Fibroblast of lung (primary cell): ENCODE results near the gene POLG2. TPM values are rescaled to one million over a fixed set of nuclear protein-coding genes. Genes with fewer than 3 reads are reported as not detected.
A peak's percentile ranks its signal among the peaks of the same experiment; 100 is the strongest.

Source experiments
- DNase-seq, 2 donors: peaks; one replicate each; pipeline versions ENCODE4 v3.0.0 to v3.0.0-alpha.2; 2010; ENCODE audit warnings: low read depth in 2 of 2
- H2AFZ ChIP-seq: 2 replicates; pipeline ENCODE4 v1.5.1; 2012; ENCODE audit warnings: low read length, control low read depth, inconsistent platforms
- H3K27ac ChIP-seq: 2 replicates; pipeline ENCODE4 v1.5.1; 2011; ENCODE audit warnings: low read length, control low read depth; ENCODE audit not compliant: insufficient read depth
- H3K27me3 ChIP-seq: 2 replicates; pipeline ENCODE4 v1.5.1; 2011; ENCODE audit warnings: mild to moderate bottlenecking, low read length; ENCODE audit not compliant: control insufficient read depth, insufficient read depth
- H3K36me3 ChIP-seq: 2 replicates; pipeline ENCODE4 v1.5.1; 2011; ENCODE audit warnings: low read length; ENCODE audit not compliant: control insufficient read depth, insufficient read depth
- H3K4me1 ChIP-seq: 2 replicates; pipeline ENCODE4 v1.5.1; 2011; ENCODE audit warnings: low read length; ENCODE audit not compliant: control insufficient read depth, insufficient read depth; ENCODE audit errors: extremely low read depth
- H3K4me2 ChIP-seq: 2 replicates; pipeline ENCODE4 v1.5.1; 2011; ENCODE audit warnings: low read length, control low read depth; ENCODE audit not compliant: insufficient read depth; ENCODE audit errors: extremely low read depth
- H3K4me3 ChIP-seq, 4 experiments: fragments of 200-600 bp in 1 of 4; sonication (generic) in 1 of 4; replicated peaks in 1 of 4; 2 replicates each; pipeline ENCODE4 v1.5.1; 2011 to 2016; ENCODE audit warnings: low read length in 4 of 4, low read depth in 3 of 4, mild to moderate bottlenecking in 3 of 4, control low read depth in 2 of 4, inconsistent platforms in 1 of 4, mixed read lengths in 1 of 4; ENCODE audit not compliant: insufficient read depth in 1 of 4; ENCODE audit errors: control extremely low read depth in 1 of 4
- H3K79me2 ChIP-seq: 2 replicates; pipeline ENCODE4 v1.5.1; 2012; ENCODE audit warnings: mild to moderate bottlenecking, low read length, inconsistent platforms; ENCODE audit not compliant: control insufficient read depth, insufficient read depth
- H3K9ac ChIP-seq: 2 replicates; pipeline ENCODE4 v1.5.1; 2011; ENCODE audit warnings: mild to moderate bottlenecking, low read length, control low read depth; ENCODE audit not compliant: insufficient read depth
- H3K9me3 ChIP-seq: 2 replicates; pipeline ENCODE4 v1.5.1; 2012; ENCODE audit warnings: low read depth, low read length; ENCODE audit not compliant: control insufficient read depth, insufficient read depth
- H4K20me1 ChIP-seq: 2 replicates; pipeline ENCODE4 v1.5.1; 2011; ENCODE audit warnings: low read length; ENCODE audit not compliant: control insufficient read depth, insufficient read depth; ENCODE audit errors: extremely low read depth
- CTCF ChIP-seq, 2 donors: IDR thresholded peaks in 1 of 2; conservative IDR thresholded peaks in 1 of 2; 1 replicate in 1 of 2; 2 replicates in 1 of 2; pipeline ENCODE4 v1.5.1; 2011 to 2012; ENCODE audit warnings: low read length in 2 of 2, control low read depth in 1 of 2, inconsistent platforms in 1 of 2, low read depth in 1 of 2, mild to moderate bottlenecking in 1 of 2
- EZH2 ChIP-seq: IDR thresholded peaks from 2 replicates; pipeline ENCODE4 v1.5.1; 2012; ENCODE audit warnings: low read length, control low read depth, mild to moderate bottlenecking; ENCODE audit errors: missing control alignments
- polyA plus RNA-seq, 2 donors: library from polyadenylated mRNA; depleted of rRNA in 1 of 2; stranded (reverse) in 1 of 2; unstranded in 1 of 2; fragments of >200 nt; gene quantifications; 2 replicates each; pipeline ENCODE4 v1.2.1, GENCODE V29; 2011 to 2012; ENCODE audit warnings: missing spikeins in 1 of 2
- total RNA-seq: library from RNA; depleted of rRNA; stranded (reverse); fragments of >200 nt; gene quantifications from 2 replicates; pipeline ENCODE4 v1.2.1, GENCODE V29; 2014

The POLG2 gene
- total and polyA plus RNA-seq, 2 donors (not counting 1 experiment from before 2014, with no cell fraction given), result 6.9 to 21.3 TPM

DNA sequence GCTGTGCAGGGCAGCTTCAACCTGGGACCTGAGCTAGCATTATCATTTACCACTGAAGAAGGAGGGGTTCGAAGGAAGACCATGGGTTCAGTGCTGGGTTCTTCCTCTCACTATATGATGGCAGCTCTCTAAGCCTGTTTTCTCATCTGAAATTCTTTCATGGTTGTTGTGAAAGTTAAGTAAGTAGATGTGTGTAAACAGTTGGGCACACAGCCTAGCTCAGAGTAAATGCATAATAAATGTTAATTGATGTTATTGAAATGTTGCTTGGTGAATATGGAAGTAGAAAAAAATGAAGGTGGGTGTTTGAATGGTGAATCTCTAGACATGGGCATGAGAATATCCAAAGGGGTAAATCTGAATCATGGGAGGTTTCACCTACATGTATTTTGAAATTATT lies 19.0 kb upstream of the POLG2 start:
- TF ChIP-seq CTCF (conservative IDR thresholded peaks at IDR 0.05 in 1 of 2, IDR thresholded peaks at IDR 0.05 in 1 of 2; ENCODE audit: low read depth in 1 of 2, low read length in 2 of 2) (no peak), EZH2 (no peak)
- H3K9me3 ChIP-seq, result no peaks in the 10 kb centered on the region
- H3K9ac ChIP-seq, result no peak overlapping the region
- no peak overlapping the region for H3K4me2 ChIP-seq
- H3K4me3 ChIP-seq, result no peak overlapping the region
- no peak overlapping the region for H3K27ac ChIP-seq
- no peaks in the 10 kb centered on the region for H3K27me3 ChIP-seq
- H3K4me1 ChIP-seq, result no peaks in the 10 kb centered on the region
- DNase-seq, result no peak
- no peaks in the 10 kb centered on the region for H4K20me1 ChIP-seq
- H3K79me2 ChIP-seq, result no peaks in the 10 kb centered on the region
- peaks cover 6% of the 10 kb centered on the region for H3K36me3 ChIP-seq
- no peak overlapping the region for H2AFZ ChIP-seq

- Histone ChIP-seq H3K27ac (no peak overlapping the region), H3K79me2 (peaks cover 3% of the 10 kb centered on the region), H3K4me3 (no peak overlapping the region), H3K4me2 (no peak overlapping the region), H3K4me1 (no peaks in the 10 kb centered on the region), H2AFZ (no peak overlapping the region), H3K36me3 (peaks cover 6% of the 10 kb centered on the region), H3K27me3 (no peaks in the 10 kb centered on the region), H4K20me1 (no peaks in the 10 kb centered on the region), H3K9me3 (no peaks in the 10 kb centered on the region), H3K9ac (no peak overlapping the region)
- no peak for DNase-seq
- no peak for TF ChIP-seq CTCF (conservative IDR thresholded peaks at IDR 0.05 in 1 of 2, IDR thresholded peaks at IDR 0.05 in 1 of 2; ENCODE audit: low read depth in 1 of 2, low read length in 2 of 2)
- no peak for TF ChIP-seq EZH2
Observed at GRCh38 chr17:64515419-64515818, 18.6 kb upstream of the POLG2 start.

DNA sequence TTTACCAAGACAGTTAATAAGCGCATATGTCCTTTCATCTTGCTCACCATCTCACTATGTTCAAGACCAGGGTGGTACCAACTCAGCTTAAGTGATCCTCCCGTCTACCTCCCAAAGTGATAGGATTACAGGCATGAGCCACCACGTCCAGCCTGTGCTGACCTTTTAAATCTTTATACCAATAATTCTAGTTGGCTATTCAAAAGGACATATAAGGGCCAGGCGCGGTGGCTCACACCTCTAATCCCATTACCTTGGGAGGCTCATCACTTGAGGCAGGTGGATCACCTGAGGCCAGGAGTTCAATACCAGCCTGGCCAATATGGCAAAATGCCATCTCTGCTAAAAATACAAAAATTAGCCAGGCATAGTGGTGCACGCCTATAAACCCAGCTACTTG lies 12.3 kb upstream of the POLG2 start:
- peak overlapping the region in 1 of 4 experiments; percentile 89 for H3K4me3 ChIP-seq
- no peaks in the 10 kb centered on the region for H3K27me3 ChIP-seq
- peaks cover 54% of the 10 kb centered on the region for H3K79me2 ChIP-seq
- no peaks in the 10 kb centered on the region for H3K9me3 ChIP-seq
- peaks cover 4% of the 10 kb centered on the region for H3K36me3 ChIP-seq
- H3K27ac ChIP-seq, result no peak overlapping the region
- peaks cover 7% of the 10 kb centered on the region for H4K20me1 ChIP-seq
- TF ChIP-seq CTCF (conservative IDR thresholded peaks at IDR 0.05 in 1 of 2, IDR thresholded peaks at IDR 0.05 in 1 of 2; ENCODE audit: low read depth in 1 of 2, low read length in 2 of 2) (no peak), EZH2 (no peak)
- H2AFZ ChIP-seq, result no peak overlapping the region
- no peak for DNase-seq
- no peak overlapping the region for H3K9ac ChIP-seq
- no peak overlapping the region for H3K4me2 ChIP-seq
- peaks cover 3% of the 10 kb centered on the region for H3K4me1 ChIP-seq
